HFF-Myc (cell line): Measurements from ENCODE around the gene KIF1B.

Experiments used
- DNase-seq: peaks from one replicate; pipeline ENCODE4 v3.0.0-alpha.2; 2011; ENCODE audit warnings: low read depth; ENCODE audit errors: extremely low read depth
- H3K4me3 ChIP-seq: replicated peaks from 2 replicates; pipeline ENCODE4 v1.5.1; 2011; ENCODE audit warnings: low read depth, mild to moderate bottlenecking, control low read depth, low read length
- TF ChIP-seq, protein P1 (sequence below): IDR thresholded peaks from 2 replicates; pipeline ENCODE4 v1.5.1; 2012; ENCODE audit warnings: mild to moderate bottlenecking, low read depth, low read length, control low read depth; ENCODE audit errors: missing control alignments

The KIF1B gene

DNA sequence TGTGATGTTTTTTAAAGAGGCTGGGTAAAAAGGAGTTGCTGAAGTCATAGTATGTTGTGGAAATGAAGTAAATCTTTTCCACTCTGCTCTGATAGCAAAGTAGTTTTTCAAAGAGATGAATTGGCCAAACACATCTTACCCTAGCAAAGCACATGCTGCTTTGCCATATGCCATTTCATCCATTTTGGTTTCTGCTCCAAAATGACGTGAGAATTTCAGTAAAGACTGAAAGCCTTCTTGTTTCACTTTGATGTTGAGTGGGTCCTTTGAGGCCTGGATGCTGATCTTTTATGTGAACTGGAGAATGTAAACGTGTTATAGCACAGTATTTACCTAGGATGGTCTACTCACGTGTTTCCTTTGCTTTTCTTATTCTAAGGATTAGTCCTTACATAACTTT, 115.2 kb downstream of the KIF1B start:
- no peak overlapping the region for H3K4me3 ChIP-seq
- TF ChIP-seq, protein P1, sequence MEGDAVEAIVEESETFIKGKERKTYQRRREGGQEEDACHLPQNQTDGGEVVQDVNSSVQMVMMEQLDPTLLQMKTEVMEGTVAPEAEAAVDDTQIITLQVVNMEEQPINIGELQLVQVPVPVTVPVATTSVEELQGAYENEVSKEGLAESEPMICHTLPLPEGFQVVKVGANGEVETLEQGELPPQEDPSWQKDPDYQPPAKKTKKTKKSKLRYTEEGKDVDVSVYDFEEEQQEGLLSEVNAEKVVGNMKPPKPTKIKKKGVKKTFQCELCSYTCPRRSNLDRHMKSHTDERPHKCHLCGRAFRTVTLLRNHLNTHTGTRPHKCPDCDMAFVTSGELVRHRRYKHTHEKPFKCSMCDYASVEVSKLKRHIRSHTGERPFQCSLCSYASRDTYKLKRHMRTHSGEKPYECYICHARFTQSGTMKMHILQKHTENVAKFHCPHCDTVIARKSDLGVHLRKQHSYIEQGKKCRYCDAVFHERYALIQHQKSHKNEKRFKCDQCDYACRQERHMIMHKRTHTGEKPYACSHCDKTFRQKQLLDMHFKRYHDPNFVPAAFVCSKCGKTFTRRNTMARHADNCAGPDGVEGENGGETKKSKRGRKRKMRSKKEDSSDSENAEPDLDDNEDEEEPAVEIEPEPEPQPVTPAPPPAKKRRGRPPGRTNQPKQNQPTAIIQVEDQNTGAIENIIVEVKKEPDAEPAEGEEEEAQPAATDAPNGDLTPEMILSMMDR = no peak
- DNase-seq = no peak

DNA sequence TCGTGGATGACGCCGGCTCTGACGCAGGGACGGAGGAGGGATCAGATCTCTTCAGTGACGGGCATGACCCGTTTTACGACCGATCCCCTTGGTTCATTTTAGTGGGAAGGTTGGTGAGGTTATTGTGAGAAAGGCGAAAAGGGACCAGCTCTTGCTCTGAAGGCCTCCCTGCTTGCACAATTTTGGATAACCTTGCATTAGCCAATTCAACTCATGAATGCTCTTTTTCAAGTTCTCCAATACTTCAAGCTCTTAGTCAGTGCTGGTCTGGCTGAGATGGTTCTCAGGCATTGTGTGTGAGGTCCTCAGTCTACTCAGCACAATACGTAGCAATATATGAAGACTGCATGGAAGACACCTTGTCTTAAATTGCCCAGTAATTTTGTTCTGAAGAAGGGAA, 115.9 kb downstream of the KIF1B start:
- TF ChIP-seq, protein P1 = no peak
- DNase-seq = no peak
- no peak overlapping the region for H3K4me3 ChIP-seq

DNA sequence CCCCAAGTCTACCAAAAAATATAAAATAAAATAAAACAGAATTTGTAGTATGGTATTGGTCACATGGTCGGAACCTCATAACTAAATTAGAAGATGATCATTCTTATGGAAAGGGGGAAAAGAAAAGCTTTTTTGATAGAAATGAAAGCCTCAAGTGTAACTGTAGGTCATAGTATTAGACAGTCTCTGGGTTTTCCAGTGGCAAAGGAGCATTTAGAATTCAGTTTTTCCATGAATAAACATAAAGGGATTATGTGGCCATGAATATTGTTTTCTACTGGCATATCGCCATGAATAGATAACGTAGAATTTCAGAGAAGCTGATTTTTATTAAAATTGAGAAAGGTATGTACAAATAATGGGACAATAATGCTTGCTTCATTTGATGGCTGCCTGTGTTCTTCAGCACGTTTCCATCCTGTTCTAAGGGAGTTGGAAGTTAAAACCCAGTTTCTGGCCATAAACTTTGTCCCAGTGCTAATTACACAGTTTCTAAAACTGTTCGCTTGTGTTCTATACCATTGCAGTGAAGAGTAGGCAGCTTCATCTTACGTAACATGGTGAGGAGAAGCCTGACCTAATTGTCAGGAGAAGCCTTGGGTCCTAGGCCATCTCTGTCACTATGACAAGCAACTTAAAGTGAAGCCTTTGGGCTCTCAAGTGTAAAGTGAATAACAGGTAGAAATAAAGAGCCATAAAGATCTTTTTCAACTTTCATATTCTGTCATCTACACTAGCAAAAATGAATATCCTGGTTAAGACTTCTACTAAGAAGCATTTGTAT, 118.0 kb downstream of the KIF1B start:
- no peak for DNase-seq
- H3K4me3 ChIP-seq = no peak overlapping the region
- TF ChIP-seq, protein P1 = no peak

DNA sequence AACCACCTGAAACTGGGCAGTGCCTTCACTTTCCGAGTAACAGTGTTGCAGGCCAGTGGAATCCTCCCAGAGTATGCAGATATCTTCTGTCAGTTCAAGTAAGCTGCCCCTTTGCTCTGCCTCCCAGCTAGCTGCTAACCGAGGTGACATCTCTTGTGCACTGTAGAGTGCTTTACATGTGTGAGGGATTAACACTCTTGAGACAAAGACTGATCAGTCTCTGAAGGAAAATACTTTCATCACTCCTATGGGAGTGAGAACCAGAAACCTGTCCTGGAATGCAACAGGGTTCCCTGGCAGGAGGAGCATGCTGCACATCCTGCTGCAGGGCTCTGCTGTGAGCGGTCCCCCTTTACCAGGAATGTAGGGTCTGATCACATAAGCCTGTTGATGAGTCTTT, 127.1 kb downstream of the KIF1B start:
- no peak overlapping the region for H3K4me3 ChIP-seq
- TF ChIP-seq, protein P1 = no peak
- no peak for DNase-seq

DNA sequence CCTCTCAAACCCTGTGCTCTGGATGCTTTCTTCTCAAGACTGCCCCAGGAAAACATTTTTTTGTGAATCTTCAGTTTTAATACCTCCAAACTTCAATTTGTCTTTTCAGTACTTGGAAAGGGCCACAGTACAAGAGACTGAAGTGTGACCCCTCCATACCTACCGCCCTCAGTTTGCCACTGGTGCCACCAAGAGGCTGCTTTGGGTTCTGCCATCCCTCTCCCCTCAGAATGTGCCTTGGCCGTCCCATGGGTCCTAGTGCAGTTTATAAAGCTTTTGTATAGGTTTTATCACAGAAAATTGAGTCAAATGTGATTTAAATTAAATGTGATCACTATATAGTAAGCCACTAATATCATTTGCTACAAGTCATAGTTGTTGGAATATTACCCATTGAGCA, 127.7 kb downstream of the KIF1B start:
- peak; percentile 12 for DNase-seq
- TF ChIP-seq, protein P1 = peak; percentile 83
- H3K4me3 ChIP-seq = no peak overlapping the region

DNA sequence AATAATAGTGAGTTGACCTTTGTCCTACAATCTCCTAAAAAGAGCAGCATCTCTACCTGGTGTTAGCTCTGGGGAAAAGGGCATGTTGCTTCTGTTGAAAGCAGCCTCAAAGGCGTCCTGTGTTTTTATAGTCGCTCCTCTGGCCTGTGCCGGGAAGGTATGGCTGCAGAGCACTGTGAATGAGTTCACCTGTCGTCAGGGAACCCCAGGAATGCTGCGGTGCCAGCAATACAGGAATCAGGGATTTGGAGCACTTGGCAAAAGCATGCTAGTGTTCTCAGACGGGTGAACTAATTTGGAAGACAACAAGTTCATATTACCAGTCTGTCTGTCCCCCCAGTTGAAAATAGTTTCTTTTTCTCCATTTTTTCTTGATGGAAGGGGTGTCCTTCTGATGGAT, 128.2 kb downstream of the KIF1B start:
- TF ChIP-seq, protein P1 = no peak
- no peak overlapping the region for H3K4me3 ChIP-seq
- DNase-seq = no peak
